ENCODE results near the gene WDHD1.
A peak's percentile ranks its signal among the peaks of the same experiment; 100 is the strongest.
"Not testable (repeated sequence)": the region's sequence is repeated elsewhere in the genome, so short reads cannot be mapped to it uniquely, and the experiment has no call there.

WDHD1 gene

DNA sequence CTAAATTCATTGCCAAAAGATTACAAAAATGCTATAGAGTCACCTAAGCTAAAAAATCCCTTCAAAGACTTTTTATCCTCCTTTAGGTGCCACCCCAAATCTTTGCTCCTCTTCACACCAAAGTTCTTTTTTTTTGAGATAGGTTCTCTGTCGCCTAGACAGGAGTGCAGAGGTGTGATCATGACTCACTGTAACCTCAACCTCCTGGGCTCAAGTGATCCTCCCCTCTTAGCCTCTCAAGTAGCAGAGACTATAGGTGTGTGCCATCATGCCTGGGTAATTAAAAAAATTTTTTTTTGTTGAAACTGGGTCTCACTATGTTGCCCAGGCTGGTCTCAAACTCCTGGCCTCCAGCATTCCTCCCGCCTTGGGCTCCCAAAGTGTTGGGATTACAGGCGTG, 47.9 kb downstream of the WDHD1 start:
- no peak for DNase-seq (ENCODE audit: extremely low read depth, low read depth)
- TF ChIP-seq, protein P1, sequence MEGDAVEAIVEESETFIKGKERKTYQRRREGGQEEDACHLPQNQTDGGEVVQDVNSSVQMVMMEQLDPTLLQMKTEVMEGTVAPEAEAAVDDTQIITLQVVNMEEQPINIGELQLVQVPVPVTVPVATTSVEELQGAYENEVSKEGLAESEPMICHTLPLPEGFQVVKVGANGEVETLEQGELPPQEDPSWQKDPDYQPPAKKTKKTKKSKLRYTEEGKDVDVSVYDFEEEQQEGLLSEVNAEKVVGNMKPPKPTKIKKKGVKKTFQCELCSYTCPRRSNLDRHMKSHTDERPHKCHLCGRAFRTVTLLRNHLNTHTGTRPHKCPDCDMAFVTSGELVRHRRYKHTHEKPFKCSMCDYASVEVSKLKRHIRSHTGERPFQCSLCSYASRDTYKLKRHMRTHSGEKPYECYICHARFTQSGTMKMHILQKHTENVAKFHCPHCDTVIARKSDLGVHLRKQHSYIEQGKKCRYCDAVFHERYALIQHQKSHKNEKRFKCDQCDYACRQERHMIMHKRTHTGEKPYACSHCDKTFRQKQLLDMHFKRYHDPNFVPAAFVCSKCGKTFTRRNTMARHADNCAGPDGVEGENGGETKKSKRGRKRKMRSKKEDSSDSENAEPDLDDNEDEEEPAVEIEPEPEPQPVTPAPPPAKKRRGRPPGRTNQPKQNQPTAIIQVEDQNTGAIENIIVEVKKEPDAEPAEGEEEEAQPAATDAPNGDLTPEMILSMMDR (IDR thresholded peaks at IDR 0.05; ENCODE audit: low read depth, low read length): no peak

DNA sequence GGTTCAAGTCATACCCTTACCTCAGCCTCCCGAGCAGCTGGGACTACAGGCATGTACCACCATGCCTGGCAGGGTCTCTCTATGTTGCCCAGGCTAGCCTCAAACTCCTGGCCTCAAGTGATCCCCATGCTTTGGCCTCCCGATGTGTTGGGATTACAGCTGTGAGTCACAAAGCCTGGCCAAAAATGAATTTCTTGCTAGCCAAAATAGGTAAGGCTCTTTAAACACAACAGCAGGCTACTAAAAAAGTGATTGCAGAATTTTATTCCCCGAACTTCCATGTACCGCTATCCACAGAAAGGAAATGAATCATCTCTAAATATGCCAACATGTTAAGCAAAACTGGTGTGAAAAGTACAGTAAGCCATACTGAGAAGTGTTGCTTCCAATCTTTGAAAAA, 50.6 kb downstream of the WDHD1 start:
- TF ChIP-seq, protein P1 (IDR thresholded peaks at IDR 0.05; ENCODE audit: low read depth, low read length): no peak
- peak; percentile 20 for DNase-seq (ENCODE audit: extremely low read depth, low read depth)

DNA sequence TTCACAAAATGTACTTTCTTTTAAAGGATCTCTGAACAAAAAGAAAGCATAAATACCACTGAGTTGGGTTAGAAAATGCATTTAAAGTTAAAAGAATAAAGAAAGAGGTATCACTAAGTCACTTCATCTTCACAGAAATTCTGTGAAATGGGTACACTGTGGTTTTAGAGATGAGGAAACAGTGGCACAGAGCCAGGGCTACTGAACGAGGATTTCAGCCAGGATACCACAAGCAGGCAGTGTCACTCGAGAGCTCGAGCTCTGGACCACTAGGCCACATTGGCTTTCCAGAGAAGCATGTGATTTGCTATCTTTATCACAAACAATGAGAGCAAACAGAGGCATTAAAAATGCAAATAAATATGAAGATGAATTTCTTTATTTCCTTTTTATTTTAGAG, 51.0 kb downstream of the WDHD1 start:
- DNase-seq (ENCODE audit: extremely low read depth, low read depth): no peak
- TF ChIP-seq, protein P1 (IDR thresholded peaks at IDR 0.05; ENCODE audit: low read depth, low read length): no peak

DNA sequence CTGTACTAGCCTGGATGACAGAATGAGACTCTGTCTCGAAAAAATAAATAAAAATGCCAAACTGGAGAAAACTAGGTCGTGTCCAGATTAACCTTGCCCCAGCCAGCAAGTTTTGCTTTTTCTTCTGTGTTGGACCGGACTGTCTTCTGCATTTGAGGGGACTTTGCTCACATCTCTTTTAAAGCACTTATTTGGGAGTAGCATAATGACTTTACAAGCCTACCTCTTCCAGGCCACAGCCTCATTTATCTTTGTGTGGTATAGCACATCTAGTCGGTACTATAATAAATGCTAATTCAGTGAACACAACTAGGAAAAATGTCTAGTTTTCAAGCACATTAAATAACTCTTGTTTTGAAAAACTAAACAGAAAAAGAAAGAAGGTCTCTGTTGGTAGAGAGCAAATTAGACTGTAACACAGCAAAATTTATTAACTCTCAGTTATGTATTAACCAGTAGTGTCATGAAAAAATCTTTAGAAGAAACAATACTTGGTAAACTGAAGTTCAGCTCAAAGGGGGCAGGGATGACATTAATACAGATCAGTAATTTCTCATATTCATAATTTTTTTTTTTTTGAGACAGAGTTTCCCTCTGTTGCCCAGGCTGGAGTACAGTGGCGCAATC, 52.0 kb downstream of the WDHD1 start:
- TF ChIP-seq, protein P1 (IDR thresholded peaks at IDR 0.05; ENCODE audit: low read depth, low read length): no peak
- no peak for DNase-seq (ENCODE audit: extremely low read depth, low read depth)

DNA sequence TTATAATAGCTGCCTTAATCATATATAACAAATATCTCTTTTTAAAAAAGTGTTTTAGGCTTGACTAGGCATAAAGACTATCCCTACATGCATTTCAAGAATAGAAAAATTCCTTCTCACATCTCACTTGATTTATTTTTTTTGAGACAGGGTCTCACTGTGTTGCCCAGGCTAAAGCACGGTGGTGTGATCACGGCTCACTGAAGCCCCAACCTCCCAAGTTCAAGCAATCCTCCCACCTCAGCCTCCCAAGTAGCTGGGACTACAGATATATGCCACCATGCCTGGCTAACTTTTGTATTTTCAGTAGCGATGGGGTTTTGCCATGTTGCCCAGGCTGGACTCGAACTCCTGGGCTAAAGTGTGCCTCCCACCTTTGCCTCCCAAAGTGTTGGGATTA, 59.4 kb downstream of the WDHD1 start:
- DNase-seq (ENCODE audit: extremely low read depth, low read depth): no peak
- TF ChIP-seq, protein P1 (IDR thresholded peaks at IDR 0.05; ENCODE audit: low read depth, low read length): no peak

DNA sequence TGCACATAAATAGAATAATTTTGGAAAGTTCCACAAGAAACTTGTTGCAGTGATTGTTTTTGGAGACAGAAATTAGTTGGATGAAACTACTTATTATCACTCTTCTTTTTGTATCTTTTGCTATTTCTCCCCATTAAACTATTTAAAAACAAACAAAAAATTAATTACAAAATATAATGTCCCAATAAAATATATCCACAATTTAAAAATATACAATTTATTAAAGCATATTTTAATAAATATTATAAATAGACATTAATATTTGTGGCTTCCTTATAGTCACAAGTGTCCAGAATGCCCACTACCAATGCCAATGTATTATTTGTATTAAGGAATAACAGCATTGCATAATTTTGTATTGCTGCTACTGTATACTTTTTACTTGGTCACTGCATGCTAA, 71.8 kb downstream of the WDHD1 start:
- no peak for DNase-seq (ENCODE audit: extremely low read depth, low read depth)
- TF ChIP-seq, protein P1 (IDR thresholded peaks at IDR 0.05; ENCODE audit: low read depth, low read length): no peak

DNA sequence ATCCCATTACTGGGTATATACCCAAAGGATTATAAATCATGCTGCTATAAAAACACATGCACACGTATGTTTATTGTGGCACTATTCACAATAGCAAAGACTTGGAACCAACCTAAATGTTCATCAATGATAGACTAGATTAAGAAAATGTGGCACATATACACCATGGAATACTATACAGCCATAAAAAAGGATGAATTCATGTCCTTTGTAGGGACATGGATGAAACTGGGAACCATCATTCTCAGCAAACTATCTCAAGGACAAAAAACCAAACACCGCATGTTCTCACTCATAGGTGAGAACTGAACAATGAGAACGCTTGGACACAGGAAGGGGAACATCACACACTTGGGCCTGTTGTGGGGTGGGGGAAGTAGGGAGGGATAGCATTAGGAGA, 73.3 kb downstream of the WDHD1 start:
- DNase-seq (ENCODE audit: extremely low read depth, low read depth): not testable (repeated sequence)

DNA sequence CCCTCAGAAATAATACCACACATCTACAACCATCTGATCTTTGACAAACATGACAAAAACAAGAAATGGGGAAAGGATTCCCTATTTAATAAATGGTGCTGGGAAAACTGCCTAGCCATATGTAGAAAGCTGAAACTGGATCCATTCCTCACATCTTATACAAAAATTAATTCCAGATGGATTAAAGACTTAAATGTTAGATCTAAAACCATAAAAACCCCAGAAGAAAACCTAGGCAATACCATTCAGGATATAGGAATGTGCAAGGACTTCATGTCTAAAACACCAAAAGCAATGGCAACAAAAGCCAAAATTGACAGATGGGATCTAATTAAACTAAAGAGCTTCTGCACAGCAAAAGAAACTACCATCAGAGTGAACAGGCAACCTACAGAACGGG, 74.1 kb downstream of the WDHD1 start:
- not testable (repeated sequence) for DNase-seq (ENCODE audit: extremely low read depth, low read depth)

Measured in AG09319 (cell line).